Sigmoid colon (tissue), 4 donors: ENCODE measurements around the gene SIVA1.

ENCODE experiments used
- EP300 ChIP-seq, 4 donors: sonication (generic); formaldehyde crosslinking; IDR thresholded peaks; one replicate each; pipeline ENCODE4 v1.6.1; 2017; ENCODE audit warnings: antibody characterized with exemption in 4 of 4
- POLR2A ChIP-seq, 2 donors: fragments of 450-650 bp; IDR thresholded peaks; one replicate each; pipeline ENCODE4 v1.6.1; 2016; ENCODE audit warnings: antibody characterized with exemption in 2 of 2, mild to moderate bottlenecking in 2 of 2, moderate library complexity in 2 of 2
- POLR2AphosphoS5 ChIP-seq, 4 donors: sonication (generic); formaldehyde crosslinking; IDR thresholded peaks; one replicate each; pipeline ENCODE4 v1.6.1; 2017; ENCODE audit warnings: antibody characterized with exemption in 4 of 4
- TF ChIP-seq, protein P1 (sequence below), 4 experiments: fragments of 450-650 bp in 3 of 4; fragments of 200-600 bp in 1 of 4; IDR thresholded peaks; one replicate each; pipeline ENCODE4 v1.5.1; 2016 to 2019; ENCODE audit warnings: antibody characterized with exemption in 4 of 4, mild to moderate bottlenecking in 3 of 4, moderate library complexity in 2 of 4

DNA sequence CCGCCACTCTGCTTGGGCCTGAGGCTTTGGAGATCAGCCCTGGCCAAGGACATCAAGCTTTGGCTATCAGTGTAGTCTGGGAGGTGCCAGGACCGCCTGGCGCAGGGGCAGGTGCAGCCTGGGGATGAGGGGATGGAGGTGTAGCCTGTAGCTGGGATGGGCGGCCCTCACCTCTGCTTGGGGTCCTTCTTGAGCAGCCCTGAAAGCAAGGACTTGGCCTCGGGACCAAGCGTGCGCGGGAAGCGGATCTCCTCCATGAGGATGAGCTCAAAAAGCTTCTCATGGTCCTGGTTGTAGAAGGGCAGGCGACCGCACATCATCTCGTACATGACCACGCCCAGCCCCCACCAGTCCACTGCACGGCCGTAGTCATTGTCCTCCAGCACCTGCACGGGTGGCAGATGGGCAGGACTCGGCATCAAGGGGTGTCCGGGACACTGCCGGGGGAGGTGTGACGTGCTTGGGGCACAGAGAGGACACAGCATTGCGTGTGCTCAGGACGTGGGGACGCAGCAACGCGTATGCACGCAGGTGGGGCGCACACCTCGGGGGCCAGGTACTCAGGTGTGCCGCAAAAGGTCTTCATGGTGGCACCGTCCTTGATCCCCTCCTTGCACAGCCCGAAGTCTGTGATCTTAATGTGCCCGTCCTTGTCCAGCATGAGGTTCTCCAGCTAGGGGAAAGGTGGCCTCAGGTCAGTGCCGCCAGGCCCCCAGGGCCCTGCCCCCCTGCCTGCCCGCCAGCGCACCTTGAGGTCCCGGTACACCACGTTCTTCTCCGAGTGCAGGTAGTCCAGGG is 20.0 kb downstream of the SIVA1 start:
- TF ChIP-seq, protein P1, sequence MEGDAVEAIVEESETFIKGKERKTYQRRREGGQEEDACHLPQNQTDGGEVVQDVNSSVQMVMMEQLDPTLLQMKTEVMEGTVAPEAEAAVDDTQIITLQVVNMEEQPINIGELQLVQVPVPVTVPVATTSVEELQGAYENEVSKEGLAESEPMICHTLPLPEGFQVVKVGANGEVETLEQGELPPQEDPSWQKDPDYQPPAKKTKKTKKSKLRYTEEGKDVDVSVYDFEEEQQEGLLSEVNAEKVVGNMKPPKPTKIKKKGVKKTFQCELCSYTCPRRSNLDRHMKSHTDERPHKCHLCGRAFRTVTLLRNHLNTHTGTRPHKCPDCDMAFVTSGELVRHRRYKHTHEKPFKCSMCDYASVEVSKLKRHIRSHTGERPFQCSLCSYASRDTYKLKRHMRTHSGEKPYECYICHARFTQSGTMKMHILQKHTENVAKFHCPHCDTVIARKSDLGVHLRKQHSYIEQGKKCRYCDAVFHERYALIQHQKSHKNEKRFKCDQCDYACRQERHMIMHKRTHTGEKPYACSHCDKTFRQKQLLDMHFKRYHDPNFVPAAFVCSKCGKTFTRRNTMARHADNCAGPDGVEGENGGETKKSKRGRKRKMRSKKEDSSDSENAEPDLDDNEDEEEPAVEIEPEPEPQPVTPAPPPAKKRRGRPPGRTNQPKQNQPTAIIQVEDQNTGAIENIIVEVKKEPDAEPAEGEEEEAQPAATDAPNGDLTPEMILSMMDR (IDR thresholded peaks at IDR 0.05): no peak
- TF ChIP-seq POLR2AphosphoS5 (IDR thresholded peaks at IDR 0.05): no peak
- no peak for TF ChIP-seq POLR2A (IDR thresholded peaks at IDR 0.05)
- TF ChIP-seq EP300 (IDR thresholded peaks at IDR 0.05): no peak
